ENCODE measurements around the gene METRN. TPM values are rescaled to one million over a fixed set of nuclear protein-coding genes. Genes with fewer than 3 reads are reported as not detected.

The METRN gene
- total and polyA plus RNA-seq, 7 experiments from 2014 or later, result 3.7 to 5.1 (median 4.8) TPM

GRCh38 chr16:726188-726437 lies 11.2 kb downstream of the METRN start:
- intact Hi-C loops (cut with micrococcal nuclease), result loop anchor here (2.0 to 5.0 kb wide), 2 partner anchors 15 to 589 kb away; partner anchors contain the start of genes CIAO3 (in 1 of the 2) and NPRL3 (in 1 of the 2)
- Mint-ChIP-seq H3K4me1 (peaks cover 0 to 10% (median 4%) of the 10 kb centered on the region in 7 donors), H3K9me3 (no peaks in the 10 kb centered on the region), H3K4me3 (peak overlapping the region in 6 of 10 donors; percentile 11 to 87 (median 69)), H3K27me3 (peaks cover 0 to 6% (median 0%) of the 10 kb centered on the region in 5 donors), H3K27ac (no peak overlapping the region), H3K36me3 (no peaks in the 10 kb centered on the region)
- Histone ChIP-seq H3K27me3 (ENCODE audit: control insufficient read depth in 2 of 2, insufficient read depth in 2 of 2, low read length in 2 of 2) (no peaks in the 10 kb centered on the region), H3K36me3 (ENCODE audit: control insufficient read depth in 2 of 3, insufficient read depth in 3 of 3, low read length in 3 of 3) (no peaks in the 10 kb centered on the region), H3K9me3 (ENCODE audit: control insufficient read depth in 2 of 3, low read length in 3 of 3) (no peaks in the 10 kb centered on the region), H3K27ac (ENCODE audit: low read depth, low read length) (no peak overlapping the region), H3K4me3 (ENCODE audit: low read length) (no peak overlapping the region), H3K4me1 (ENCODE audit: control insufficient read depth in 2 of 2, insufficient read depth in 2 of 2, low read length in 2 of 2) (peaks cover 9 to 15% of the 10 kb centered on the region in 2 donors)
- DNase-seq (no peak), ATAC-seq (no peak)
- POLR2A ChIA-PET, result interaction anchor here (1.0 to 1.4 kb wide), 3 partner anchors 8 to 31 kb away, joined by 3 to 5 read pairs (median 3); partner anchors contain the start of gene CIAO3
- CTCF ChIA-PET, result interaction anchor here (0.8 to 1.8 kb wide), 4 partner anchors 9 to 336 kb away, joined by 3 to 5 read pairs (median 4); partner anchors contain the start of gene CIAO3

DNA sequence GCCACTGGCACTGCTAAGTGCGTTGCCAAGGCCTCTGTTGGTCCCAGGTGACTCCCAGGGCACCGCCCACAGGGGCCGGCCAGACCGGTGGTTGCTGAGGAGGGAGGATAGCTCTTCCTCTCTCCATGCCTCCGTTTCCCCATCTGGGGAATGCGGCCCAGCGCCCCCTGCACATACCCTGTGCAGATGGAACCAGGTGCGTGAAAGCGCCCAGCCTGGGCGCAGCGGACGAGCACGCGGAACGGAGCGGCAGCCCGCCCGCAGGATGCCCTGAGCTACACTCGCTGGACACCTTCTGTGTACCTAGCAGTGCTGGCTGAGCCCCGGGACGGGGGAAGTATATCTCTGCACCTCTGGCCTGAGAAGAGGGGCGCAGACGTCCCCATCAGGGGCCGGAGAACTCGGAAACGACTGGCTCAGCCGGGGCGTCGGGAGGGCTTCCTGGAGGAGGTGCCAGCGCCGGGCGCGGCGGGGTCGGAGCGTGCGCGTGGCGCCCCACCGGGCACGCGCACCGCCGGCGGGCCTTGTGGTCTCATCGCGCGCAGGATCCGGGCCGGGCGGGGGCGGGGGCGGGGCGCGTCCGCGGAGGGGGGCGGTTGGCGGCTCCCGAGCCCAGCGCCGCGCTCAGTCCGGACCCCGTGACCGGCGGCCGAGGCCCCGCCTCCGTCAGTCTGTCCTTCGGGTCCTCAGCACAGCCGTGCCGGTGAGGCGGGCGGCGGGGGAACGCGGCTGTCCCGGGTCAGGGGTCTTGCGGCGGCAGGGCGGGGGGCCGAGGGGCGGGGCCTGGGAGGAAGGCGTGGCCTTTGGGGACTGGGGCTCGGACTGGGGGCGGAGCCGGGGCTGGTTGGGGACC lies 11.7 kb downstream of the METRN start, which contains the start of the genes CCDC78 and HAGHL:
Gene CCDC78 (minus strand): TSS at position 6 of the 853 bp plus-strand sequence. CDS start 76 bp downstream, outside the sequence.
Gene HAGHL (plus strand): TSS at position 669 of the 853 bp plus-strand sequence. CDS start 404 bp downstream, outside the sequence.
- peaks cover 0 to 6% (median 0%) of the 10 kb centered on the region in 5 donors for H3K27me3 Mint-ChIP-seq
- POLR2A ChIA-PET, result interaction anchor here (0.5 to 1.7 kb wide), 7 partner anchors 8 to 883 kb away, joined by 3 to 5 read pairs (median 3); partner anchors contain the start of genes CIAO3 and WDR24

DNA sequence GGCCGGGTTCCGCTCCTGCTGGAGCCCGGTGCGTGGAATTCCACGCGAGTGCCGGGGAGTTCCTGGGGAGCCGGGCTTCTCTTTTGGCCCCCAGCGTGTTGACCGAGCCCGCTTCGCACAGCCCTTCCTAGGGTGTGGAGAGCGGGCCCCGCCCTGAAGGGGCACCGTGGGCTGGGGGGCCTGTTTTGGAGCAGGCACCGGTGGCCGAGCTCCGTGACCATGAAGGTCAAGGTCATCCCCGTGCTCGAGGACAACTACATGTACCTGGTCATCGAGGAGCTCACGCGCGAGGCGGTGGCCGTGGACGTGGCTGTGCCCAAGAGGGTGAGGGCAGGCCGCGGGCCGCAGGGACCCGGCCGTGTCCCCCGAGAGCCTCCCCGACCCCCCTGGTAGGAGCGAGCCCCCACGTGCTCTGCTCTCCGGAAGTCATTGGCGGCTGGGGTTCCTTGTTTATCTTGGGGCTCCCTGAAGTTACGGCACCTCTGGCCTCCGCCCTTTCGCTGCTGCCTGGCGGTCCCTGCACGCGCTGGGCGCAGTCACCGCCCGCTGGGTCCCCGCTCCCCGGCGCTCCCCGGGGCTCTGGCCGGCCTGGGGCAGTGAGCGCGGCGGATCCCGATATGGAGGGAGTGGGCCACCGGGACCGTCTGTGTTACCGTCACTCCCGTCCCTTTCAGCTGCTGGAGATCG lies 12.5 kb downstream of the METRN start:
- peak in 1 of 9 donors; percentile 42 for DNase-seq
- peak overlapping the region; percentile 61 for H3K27ac ChIP-seq (ENCODE audit: low read depth, low read length)
- no peaks in the 10 kb centered on the region for H3K9me3 Mint-ChIP-seq
- ChIA-PET CTCF (interaction anchor here (0.6 to 1.3 kb wide), 2 partner anchors 15 to 68 kb away, joined by 3 to 6 read pairs; no protein-coding TSS in a partner anchor), POLR2A (interaction anchor here (0.5 to 1.7 kb wide), 7 partner anchors 8 to 882 kb away, joined by 3 to 5 read pairs (median 3); partner anchors contain the start of genes CIAO3 and WDR24)
- H3K4me1 Mint-ChIP-seq, result peaks cover 0 to 6% (median 4%) of the 10 kb centered on the region in 7 donors
- peak overlapping the region in 8 of 10 donors; percentile 33 to 87 (median 50) for H3K4me3 Mint-ChIP-seq
- H3K27me3 Mint-ChIP-seq, result peaks cover 0 to 6% (median 0%) of the 10 kb centered on the region in 5 donors
- intact Hi-C loops (cut with micrococcal nuclease), result loop anchor here (1.0 to 5.0 kb wide), 3 partner anchors 12 to 590 kb away; partner anchors contain the start of genes CIAO3 (in 1 of the 2), METRN (in 1 of the 2) and NPRL3 (in 1 of the 2)
- H3K9me3 ChIP-seq (ENCODE audit: control insufficient read depth in 2 of 3, low read length in 3 of 3), result no peaks in the 10 kb centered on the region
- no peaks in the 10 kb centered on the region for H3K27me3 ChIP-seq (ENCODE audit: control insufficient read depth in 2 of 2, insufficient read depth in 2 of 2, low read length in 2 of 2)
- peaks cover 0 to 12% of the 10 kb centered on the region in 2 donors for H3K4me1 ChIP-seq (ENCODE audit: control insufficient read depth in 2 of 2, insufficient read depth in 2 of 2, low read length in 2 of 2)
- peaks cover 0 to 3% (median 0%) of the 10 kb centered on the region in 3 experiments for H3K36me3 ChIP-seq (ENCODE audit: control insufficient read depth in 2 of 3, insufficient read depth in 3 of 3, low read length in 3 of 3)
- H3K4me3 ChIP-seq (ENCODE audit: low read length), result peak overlapping the region; percentile 65
- ATAC-seq, result peak; percentile 19
- H3K36me3 Mint-ChIP-seq, result no peaks in the 10 kb centered on the region
- H3K27ac Mint-ChIP-seq, result no peak overlapping the region

More for the DNA sequence above, 11.7 kb downstream of the METRN start, which contains the start of the genes CCDC78 and HAGHL:
- Mint-ChIP-seq H3K4me1 (peaks cover 0 to 10% (median 4%) of the 10 kb centered on the region in 7 donors), H3K36me3 (no peaks in the 10 kb centered on the region), H3K9me3 (no peaks in the 10 kb centered on the region), H3K27ac (peak within 1 kb of the TSS in 2 of 9 donors; percentile 32 to 33), H3K4me3 (peak within 1 kb of the TSS; percentile 59 to 87 (median 70))
- Histone ChIP-seq H3K27ac (ENCODE audit: low read depth, low read length) (peak within 1 kb of the TSS; percentile 61), H3K27me3 (ENCODE audit: control insufficient read depth in 2 of 2, insufficient read depth in 2 of 2, low read length in 2 of 2) (no peaks in the 10 kb centered on the region), H3K36me3 (ENCODE audit: control insufficient read depth in 2 of 3, insufficient read depth in 3 of 3, low read length in 3 of 3) (no peaks in the 10 kb centered on the region), H3K9me3 (ENCODE audit: control insufficient read depth in 2 of 3, low read length in 3 of 3) (no peaks in the 10 kb centered on the region), H3K4me1 (ENCODE audit: control insufficient read depth in 2 of 2, insufficient read depth in 2 of 2, low read length in 2 of 2) (peaks cover 7 to 13% of the 10 kb centered on the region in 2 donors), H3K4me3 (ENCODE audit: low read length) (peak within 1 kb of the TSS; percentile 65)
- intact Hi-C loops (cut with micrococcal nuclease), result loop anchor here (1.0 to 5.0 kb wide), 3 partner anchors 11 to 589 kb away; partner anchors contain the start of genes CIAO3 (in 1 of the 2), METRN (in 1 of the 2) and NPRL3 (in 1 of the 2)
- peak in 3 of 9 donors; percentile 40 to 72 (median 43) for DNase-seq
- CTCF ChIA-PET, result interaction anchor here (0.6 to 1.8 kb wide), 4 partner anchors 9 to 67 kb away, joined by 3 to 5 read pairs (median 4); partner anchors contain the start of gene CIAO3
- ATAC-seq, result peak; percentile 46

GRCh38 chr16:728131-728889 lies 13.4 kb downstream of the METRN start:
- DNase-seq, result peak in 7 of 9 donors; percentile 46 to 64 (median 55)
- POLR2A ChIA-PET, result interaction anchor here (0.7 to 1.7 kb wide), 4 partner anchors 9 to 33 kb away, joined by 3 to 7 read pairs (median 5); partner anchors contain the start of gene CIAO3
- peaks cover 0 to 11% (median 0%) of the 10 kb centered on the region in 3 experiments for H3K36me3 ChIP-seq (ENCODE audit: control insufficient read depth in 2 of 3, insufficient read depth in 3 of 3, low read length in 3 of 3)
- H3K4me3 ChIP-seq (ENCODE audit: low read length), result peak overlapping the region; percentile 39
- peaks cover 0 to 6% (median 0%) of the 10 kb centered on the region in 5 donors for H3K27me3 Mint-ChIP-seq
- peak overlapping the region; percentile 21 for H3K27ac ChIP-seq (ENCODE audit: low read depth, low read length)
- H3K9me3 ChIP-seq (ENCODE audit: control insufficient read depth in 2 of 3, low read length in 3 of 3), result no peaks in the 10 kb centered on the region
- H3K4me1 ChIP-seq (ENCODE audit: control insufficient read depth in 2 of 2, insufficient read depth in 2 of 2, low read length in 2 of 2), result peaks cover 0 to 12% of the 10 kb centered on the region in 2 donors
- no peaks in the 10 kb centered on the region for H3K4me1 Mint-ChIP-seq
- intact Hi-C loops (cut with micrococcal nuclease), result loop anchor here in 1 of 2 donors (1.0 to 5.0 kb wide), 3 partner anchors 13 to 591 kb away; partner anchors contain the start of gene NPRL3
- H3K36me3 Mint-ChIP-seq, result no peaks in the 10 kb centered on the region
- ATAC-seq, result peak; percentile 85
- CTCF ChIA-PET, result interaction anchor here (0.6 to 1.3 kb wide), 2 partner anchors 15 to 16 kb away, joined by 4 to 6 read pairs; no protein-coding TSS in a partner anchor
- no peaks in the 10 kb centered on the region for H3K27me3 ChIP-seq (ENCODE audit: control insufficient read depth in 2 of 2, insufficient read depth in 2 of 2, low read length in 2 of 2)
- no peak overlapping the region for H3K27ac Mint-ChIP-seq
- peak overlapping the region in 5 of 10 donors; percentile 25 to 87 (median 42) for H3K4me3 Mint-ChIP-seq
- no peaks in the 10 kb centered on the region for H3K9me3 Mint-ChIP-seq

DNA sequence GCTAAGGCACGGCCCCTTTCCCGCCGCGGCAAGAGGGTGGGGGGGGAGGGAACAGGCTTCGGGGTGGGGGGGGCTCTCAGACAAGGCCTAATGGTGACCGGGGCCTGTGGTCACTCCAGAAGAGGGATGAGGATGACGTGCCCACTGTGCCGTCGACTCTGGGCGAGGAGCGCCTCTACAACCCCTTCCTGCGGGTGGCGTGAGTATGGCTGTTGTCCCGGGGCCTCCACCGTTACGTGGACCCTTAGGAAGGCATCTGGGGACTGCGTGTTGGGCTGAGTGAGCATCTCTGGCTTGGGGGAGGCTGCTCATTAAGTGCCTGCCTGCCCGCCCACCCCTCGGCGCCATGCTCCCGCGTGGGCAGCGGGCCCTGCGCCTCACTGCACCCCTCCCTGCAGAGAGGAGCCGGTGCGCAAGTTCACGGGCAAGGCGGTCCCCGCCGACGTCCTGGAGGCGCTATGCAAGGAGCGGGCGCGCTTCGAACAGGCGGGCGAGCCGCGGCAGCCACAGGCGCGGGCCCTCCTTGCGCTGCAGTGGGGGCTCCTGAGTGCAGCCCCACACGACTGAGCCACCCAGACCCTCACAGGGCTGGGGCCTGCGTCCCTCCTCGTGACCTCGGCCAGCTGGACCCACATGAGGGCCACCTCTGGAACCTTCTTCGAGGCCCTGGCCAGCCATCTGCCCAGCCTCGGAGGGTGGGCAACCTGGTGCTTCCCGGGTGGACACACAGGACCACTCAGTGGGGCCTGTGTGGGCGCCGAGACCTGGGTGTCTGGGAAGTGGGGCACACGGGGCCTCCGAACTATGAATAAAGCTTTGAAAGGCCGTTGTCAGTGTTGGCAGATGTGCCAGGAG lies 14.2 kb downstream of the METRN start:
- peak overlapping the region in 4 of 10 donors; percentile 25 to 87 (median 43) for H3K4me3 Mint-ChIP-seq
- Histone ChIP-seq H3K27ac (ENCODE audit: low read depth, low read length) (no peak overlapping the region), H3K4me3 (ENCODE audit: low read length) (no peak overlapping the region), H3K4me1 (ENCODE audit: control insufficient read depth in 2 of 2, insufficient read depth in 2 of 2, low read length in 2 of 2) (peaks cover 0 to 12% of the 10 kb centered on the region in 2 donors), H3K36me3 (ENCODE audit: control insufficient read depth in 2 of 3, insufficient read depth in 3 of 3, low read length in 3 of 3) (peaks cover 0 to 20% (median 1%) of the 10 kb centered on the region in 3 experiments), H3K9me3 (ENCODE audit: control insufficient read depth in 2 of 3, low read length in 3 of 3) (no peaks in the 10 kb centered on the region), H3K27me3 (ENCODE audit: control insufficient read depth in 2 of 2, insufficient read depth in 2 of 2, low read length in 2 of 2) (no peaks in the 10 kb centered on the region)
- intact Hi-C loops (cut with micrococcal nuclease), result loop anchor here in 1 of 2 donors (1.0 to 5.0 kb wide), 3 partner anchors 12 to 592 kb away; partner anchors contain the start of gene NPRL3
- peaks cover 0 to 6% (median 0%) of the 10 kb centered on the region in 5 donors for H3K27me3 Mint-ChIP-seq
- DNase-seq (no peak), ATAC-seq (no peak)
- no peaks in the 10 kb centered on the region for H3K9me3 Mint-ChIP-seq
- H3K36me3 Mint-ChIP-seq, result no peaks in the 10 kb centered on the region
- ChIA-PET POLR2A (interaction anchor here (0.5 to 3.8 kb wide), 5 partner anchors 8 to 52 kb away, joined by 3 to 11 read pairs (median 3); partner anchors contain the start of gene ANTKMT), CTCF (no interaction called here)
- no peak overlapping the region for H3K27ac Mint-ChIP-seq
- no peaks in the 10 kb centered on the region for H3K4me1 Mint-ChIP-seq

Data from naive thymus-derived CD4-positive, alpha-beta T cell (primary cell).